HG02840 (cell line): ENCODE results near the gene IFT57.
"Not testable (repeated sequence)": the region's sequence is repeated elsewhere in the genome, so short reads cannot be mapped to it uniquely, and the experiment has no call there.

Source experiments
- ATAC-seq: cut with Tn5 transposase; IDR thresholded peaks from one replicate; pipeline ENCODE4 v1.9.1; 2021; ENCODE audit warnings: mild to moderate bottlenecking, moderate library complexity, moderate number of reproducible peaks; ENCODE audit not compliant: unreplicated experiment, low FRiP score

IFT57 gene

DNA sequence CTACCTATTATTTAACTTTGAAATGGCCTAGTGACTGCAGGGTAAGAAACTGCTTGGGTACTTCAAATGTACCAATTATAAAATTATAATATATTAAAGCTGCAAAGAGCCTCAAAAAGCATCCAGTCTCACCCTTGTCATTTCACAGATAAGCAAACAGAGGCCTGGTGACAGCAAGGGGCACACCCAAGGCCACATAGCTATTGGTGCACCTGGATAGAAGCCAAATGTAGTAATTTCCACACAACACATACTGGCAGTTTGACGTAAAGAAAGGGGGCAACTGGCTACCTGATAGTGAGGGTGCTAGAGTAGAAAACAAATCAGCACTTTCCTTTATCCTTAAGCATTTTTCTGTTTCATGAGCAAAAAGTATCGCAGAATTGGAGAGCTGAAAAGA is 51.1 kb downstream of the IFT57 start:
- no peak for ATAC-seq

DNA sequence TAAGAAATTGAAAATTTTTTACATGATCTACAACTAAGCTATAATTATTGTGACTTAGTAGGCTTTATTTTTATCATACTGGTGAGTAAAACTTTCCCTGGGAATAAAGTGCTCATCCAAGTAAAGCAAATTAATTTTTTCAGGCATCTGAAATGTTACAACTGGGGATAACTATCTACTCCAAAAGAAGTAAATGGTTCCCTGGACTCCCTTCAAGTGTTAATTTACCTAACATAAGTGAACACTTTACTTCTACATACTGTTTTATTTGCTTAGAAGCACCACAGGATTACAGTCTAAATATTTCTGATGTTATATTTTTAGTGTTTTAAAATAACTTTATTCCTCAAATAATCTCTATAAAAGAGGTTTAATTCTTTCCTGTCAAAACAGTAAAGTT is 57.8 kb downstream of the IFT57 start:
- ATAC-seq = no peak

DNA sequence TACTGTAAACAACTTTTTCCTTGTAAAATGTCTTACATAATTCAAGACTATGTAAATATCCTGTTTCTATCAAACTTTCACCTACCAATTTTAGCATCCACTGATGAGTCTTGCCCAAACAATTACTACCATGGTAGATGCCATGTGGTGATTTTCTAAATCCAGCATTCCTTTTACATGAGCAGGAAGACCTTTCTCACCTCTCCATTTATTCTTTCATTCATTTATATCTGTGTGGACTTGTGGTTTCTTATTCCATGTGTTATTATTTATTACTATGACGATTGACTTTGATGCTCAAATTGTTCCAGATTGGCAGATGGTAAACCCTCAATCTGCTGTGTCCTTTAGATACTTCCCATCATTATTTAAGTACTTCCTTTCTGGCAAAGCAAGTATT is 62.4 kb downstream of the IFT57 start:
- ATAC-seq = no peak

DNA sequence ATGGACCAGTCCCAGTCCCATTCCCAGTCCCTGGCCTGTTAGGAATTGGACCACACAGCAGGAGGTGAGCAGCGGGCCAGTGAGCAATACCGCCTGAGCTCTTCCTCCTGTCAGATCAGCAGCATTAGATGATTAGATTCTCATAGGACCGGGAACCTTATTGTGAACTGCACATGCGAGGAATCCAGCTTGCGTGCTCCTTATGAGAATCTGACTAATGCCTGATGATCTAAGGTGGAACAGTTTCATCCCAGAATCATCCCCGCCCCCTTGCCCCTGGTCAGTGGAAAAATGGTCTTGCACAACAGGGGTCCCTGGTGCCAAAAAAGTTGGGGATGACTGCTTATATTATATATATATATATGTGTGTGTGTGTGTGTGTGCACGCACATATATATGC is 63.1 kb downstream of the IFT57 start:
- no peak for ATAC-seq

DNA sequence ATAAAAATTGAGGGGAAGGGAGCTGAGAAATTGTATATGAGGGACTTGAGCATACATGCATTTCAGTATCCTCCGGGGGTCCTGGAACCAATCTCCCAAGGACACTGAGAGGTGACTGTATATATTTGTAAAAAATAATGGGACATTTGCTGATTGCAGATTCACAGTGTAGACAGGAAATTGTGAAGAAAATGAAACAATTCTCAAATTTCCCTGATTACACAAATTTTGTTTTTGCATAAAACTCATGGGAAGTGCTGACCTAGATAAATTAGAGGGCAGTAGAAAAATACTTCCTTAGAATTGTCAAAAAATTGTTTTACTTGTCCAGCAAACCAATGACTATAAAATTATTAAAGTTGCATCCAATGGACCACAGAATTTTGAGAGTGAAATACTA is 64.0 kb downstream of the IFT57 start:
- ATAC-seq = no peak

DNA sequence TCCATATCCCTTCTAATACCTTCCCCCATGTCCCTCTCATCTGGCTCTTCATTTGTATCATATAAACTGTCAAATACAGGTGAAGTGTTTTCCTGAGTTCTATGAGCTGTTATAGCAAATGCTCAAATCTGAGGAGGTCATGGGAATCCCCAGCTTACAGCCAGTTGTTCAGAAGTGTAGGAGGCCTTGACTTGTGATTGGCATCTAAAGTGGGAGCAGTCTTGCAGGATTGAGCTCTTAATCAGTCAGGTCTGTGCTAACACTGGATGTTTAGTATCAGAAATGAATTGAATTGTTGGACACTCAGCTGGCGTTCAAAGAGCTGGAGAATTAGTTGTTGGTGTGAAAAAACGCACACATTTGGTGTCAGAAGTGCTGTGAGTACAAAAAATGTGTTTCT is 65.0 kb downstream of the IFT57 start:
- ATAC-seq = no peak

DNA sequence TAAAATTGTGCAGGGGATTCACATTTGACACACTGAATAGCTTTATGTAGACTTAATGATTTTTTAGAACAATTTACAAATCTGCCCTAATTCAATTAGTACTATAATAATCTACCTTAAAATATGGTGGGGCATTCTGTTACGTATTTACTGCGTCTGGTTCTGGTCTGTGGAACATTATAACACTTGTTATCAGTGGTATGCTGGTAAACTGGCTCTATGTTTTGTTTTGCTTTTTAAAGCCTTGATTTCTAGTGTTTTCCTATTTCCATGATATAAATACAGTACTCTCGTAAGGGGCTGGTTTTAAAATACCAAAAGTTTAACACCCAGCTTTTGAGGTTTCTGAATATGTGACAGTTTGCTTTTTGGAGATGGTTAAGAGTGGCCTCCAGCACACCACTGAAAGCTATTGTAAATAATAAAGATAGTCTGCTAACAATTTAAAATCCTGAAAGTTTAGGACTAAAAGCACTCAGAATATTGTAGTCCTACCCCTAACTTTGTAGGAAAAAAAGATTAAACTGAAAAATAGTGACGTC is 65.8 kb downstream of the IFT57 start:
- no peak for ATAC-seq

DNA sequence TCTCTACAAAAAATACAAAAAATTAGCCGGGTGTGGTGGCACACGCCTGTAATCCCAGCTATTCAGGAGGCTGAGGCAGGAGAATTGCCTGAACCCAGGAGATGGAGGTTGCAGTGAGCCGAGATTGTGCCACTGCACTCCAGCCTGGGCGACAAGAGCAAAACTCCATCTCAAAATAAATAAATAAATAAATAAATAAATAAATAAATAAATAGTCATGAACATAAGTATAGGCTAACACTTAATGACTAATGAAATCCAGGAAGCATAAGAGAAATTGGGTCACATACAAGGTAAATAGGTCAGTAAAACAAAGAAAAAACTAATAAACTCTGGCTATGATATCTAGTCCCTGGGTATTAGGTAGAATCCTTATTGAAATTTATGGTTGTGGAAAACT is 66.6 kb downstream of the IFT57 start:
- not testable (repeated sequence) for ATAC-seq

DNA sequence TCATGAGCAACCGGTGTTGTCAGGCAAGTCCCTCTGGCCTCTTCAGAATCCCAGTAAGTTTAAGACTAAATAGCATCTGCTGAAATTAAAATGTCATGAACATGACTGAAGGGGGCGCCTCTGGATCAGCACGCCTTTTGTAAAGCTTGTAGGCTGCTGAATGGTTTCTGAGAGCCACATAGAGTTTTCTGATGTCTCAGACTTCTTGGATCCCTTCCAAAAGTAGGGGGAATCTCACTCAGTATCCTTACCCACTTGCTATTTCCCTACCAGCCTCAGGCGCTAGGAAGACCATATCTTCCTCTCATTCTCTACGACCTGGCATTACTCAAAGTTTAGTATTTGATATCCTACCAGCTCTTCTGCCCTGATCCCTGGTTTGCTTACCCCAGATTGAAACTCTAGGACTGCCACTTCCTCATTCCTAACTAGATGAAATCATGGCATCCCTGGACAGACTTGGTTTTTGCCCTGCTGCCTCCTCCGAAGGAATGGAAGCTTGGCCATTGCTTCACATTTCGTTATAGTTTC is 68.7 kb downstream of the IFT57 start:
- no peak for ATAC-seq

DNA sequence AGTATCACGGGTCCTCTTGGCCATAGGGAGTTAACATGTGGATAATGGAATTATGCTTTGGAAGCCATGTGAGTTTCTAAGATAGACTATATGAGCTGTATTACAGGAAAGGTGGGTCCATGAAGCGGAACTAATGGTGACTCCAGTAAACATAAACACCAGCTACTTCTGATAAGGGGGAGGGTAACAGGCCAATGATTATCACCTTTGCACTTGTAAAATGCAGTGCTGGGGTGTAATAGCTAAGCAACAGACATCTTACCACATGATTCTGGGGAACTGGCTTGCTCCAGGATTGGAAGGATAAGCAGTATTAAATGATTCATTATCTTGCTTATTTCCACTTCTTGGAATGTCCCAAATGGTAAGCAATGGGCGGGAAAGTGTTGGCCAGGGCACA is 70.0 kb downstream of the IFT57 start:
- no peak for ATAC-seq

DNA sequence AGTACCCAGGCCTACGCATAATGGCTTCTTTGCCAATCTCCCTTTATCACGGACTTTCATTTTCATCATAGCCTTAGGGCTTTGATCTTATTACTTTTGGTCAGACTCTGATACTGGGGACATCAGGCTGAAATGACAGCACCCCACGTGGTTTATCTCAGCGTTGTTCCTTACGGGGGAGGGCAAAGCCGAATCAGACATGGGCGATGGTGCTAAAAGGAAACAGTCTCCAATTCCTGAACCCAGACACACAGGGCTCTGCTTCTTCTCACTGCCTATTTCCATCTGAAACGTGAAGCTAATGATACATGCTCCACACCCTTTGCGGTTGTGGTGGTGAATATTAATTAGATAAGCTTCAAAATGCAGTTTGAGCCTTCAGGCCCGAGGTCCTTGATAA is 72.0 kb downstream of the IFT57 start:
- no peak for ATAC-seq

DNA sequence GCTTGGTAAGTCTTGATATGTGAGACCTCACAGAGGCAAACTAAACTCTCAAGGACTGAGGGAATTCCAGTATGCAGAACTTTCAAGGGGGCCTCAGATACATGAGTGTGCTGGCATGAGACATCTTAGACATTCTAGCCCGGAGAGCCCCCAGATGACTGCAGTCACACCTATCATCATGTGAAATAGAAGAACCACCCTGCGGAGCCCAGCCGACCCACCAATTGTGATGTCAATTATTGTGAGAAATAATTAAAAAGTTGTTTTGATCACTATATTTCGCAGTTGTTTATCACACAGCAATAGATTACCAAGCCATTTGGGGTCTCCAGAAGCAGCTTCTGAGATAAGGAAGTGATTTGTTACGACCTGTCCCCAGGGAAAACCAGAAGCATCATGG is 76.1 kb downstream of the IFT57 start:
- no peak for ATAC-seq

DNA sequence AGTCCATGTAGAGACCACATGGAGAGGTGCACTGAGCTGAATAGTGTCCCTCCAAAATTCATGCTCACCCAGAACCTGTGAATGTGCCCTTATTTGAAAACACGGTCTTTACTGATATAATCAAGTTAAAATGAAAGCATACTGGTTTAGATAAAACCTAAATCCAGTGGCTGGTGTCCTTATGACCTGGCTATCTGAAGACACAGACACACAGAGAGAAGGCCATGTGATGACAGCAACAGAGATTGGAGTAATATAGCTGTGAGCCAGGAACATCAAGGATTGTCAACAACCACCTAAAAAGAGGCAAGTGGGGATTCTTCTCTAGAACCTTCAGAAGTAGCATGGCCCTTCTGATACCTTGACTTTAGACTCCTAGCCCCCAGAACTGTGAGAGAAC is 76.6 kb downstream of the IFT57 start:
- no peak for ATAC-seq

DNA sequence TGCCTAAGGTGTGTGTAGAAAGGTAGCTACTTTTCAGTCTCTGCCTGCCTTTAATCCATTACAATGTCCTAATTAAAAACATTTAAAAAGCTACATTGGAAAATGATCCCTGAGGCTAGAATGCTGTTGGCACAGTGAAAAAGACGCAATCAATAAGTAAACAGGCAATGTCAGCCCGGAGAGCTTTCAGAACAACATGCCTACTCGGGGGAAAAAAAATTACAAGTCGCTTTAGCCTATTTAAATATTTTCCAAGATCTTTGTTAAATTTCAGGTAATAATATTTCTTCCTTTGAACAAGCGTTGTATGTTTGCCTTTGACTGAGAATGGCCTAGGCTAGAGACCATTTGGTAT is 84.8 kb downstream of the IFT57 start:
- no peak for ATAC-seq

DNA sequence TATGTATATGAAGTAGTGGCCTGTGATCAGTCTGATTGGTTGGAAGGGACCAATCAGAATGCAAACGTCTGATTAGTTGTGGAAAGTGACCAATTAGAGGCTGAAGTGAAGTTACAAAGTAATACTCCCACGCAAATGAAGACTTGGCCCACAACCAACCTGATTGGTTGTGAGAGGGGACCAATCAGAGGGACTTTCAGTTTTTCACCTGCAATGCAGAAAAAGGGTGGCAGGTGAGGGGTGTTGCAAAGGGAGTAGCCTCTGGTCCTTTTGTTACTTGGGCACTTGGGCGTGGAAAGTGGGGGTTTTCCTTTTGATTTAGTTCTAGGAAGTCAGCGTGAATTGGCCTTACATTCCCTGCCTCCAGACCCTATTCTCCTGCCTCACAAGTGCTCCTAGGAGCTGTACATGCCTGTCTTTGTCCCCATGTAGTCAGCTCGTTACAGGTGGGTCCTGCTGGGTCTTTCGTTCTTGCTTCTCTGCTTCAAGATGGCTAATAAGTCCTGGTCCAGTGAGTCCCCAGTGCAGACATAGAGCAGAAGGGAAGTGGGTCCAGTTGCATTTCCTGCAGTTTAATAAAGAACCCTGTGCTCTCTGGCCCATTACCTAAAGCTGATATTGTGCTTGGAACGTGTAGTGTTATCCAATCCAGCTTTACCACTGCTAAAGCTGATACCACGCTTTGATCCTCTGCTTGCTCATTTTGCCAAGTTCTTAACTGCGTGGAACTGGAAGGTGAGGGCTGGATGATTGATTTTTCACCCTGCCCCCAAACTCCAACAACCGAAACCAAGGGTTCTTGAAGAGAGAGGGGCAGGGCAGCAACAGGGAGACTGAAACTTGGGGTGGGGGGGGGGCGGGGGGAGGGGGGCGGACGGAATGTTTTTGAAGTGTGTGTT is 85.4 kb downstream of the IFT57 start:
- no peak for ATAC-seq

DNA sequence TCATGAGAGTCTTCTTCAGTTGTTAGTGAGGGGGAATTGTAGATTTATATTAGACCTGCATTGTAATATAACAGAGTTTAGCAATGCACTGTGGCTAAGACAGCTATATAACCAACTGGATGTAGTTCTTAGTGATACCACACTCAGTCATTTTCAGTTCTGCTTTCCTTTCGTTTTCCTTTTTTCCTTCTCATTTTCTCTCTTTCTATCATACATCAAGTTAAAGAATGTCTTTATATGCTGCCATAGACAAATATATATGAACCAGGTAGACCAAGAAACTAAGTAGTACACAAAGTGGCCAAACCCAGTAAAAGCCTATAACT is 87.7 kb downstream of the IFT57 start:
- no peak for ATAC-seq

DNA sequence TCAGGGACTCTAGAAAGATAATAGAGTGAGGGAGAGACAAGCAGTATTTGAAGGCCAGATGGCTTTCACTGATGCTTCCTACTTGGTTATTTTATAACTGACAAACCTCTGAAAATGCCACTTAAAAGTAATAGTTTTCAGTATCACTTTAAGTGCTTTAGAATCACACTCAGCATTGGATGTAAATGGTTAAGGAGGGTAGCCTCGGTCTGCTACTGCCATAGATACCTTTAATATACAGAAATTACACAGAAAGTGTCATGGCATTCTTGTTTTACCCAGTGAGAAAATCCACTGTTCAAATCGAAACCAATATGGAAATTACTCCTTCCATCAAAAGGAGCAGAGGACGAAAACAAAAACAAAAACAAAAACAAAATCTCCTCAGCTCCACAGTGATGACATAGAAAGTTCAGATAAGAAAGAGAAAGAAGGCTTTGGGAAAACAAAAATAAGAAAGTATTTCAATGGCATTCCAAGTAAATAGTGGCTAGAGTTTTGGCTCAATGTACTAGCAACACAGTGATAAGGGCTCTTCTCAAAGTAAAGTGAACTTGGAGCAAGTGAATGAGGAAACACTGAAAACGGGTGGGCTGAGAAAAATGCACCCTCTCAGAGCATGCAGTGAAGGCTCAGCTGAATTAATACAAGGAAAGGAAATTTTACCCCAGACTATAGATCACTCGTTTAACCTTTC is 88.2 kb downstream of the IFT57 start:
- no peak for ATAC-seq

DNA sequence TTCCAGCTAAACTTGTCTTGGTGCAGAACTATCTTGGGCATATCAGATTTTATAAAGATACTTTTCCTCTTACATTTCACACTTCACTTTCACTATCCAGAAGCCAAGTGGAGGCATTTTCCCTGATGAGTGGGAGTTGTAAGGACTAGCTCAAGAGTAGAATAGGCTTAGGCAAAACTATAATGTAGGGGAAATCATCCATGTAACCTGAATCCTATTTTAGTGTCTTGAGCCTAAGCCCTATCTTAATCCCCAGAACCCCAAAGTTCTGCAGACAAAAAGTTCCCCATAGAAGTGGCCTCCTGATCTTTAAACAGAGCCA is 89.2 kb downstream of the IFT57 start:
- no peak for ATAC-seq

DNA sequence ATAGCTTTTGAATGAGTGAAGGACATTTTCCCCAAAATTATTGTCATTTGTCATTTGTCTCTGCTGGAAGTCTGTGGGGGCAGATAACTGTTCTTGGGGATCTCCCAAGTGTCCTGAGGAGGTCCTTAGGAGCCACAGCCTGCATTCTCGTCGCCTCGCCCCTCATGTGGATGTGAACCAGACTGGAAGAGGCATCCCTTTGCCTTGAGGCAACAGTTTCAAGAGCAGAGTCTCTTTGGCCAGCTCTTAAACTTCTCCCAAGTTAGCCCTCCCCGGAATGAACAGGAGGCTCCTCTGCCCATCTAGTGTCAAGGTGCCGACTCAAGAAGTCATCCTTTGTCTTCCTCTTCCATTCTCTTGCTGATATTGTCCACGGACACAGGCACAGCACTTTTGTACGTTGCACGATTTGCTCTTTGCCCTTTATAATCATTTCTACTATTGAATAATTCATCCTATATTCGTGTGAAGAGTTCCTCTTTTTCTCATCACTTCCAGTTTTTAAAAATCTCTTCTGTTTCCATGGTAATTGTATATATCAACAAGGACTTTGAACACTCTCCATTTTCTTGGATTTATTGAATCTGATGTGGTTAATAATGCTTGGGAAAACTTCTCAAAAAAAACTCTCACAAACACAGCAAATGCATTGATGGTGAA is 90.6 kb downstream of the IFT57 start:
- no peak for ATAC-seq

DNA sequence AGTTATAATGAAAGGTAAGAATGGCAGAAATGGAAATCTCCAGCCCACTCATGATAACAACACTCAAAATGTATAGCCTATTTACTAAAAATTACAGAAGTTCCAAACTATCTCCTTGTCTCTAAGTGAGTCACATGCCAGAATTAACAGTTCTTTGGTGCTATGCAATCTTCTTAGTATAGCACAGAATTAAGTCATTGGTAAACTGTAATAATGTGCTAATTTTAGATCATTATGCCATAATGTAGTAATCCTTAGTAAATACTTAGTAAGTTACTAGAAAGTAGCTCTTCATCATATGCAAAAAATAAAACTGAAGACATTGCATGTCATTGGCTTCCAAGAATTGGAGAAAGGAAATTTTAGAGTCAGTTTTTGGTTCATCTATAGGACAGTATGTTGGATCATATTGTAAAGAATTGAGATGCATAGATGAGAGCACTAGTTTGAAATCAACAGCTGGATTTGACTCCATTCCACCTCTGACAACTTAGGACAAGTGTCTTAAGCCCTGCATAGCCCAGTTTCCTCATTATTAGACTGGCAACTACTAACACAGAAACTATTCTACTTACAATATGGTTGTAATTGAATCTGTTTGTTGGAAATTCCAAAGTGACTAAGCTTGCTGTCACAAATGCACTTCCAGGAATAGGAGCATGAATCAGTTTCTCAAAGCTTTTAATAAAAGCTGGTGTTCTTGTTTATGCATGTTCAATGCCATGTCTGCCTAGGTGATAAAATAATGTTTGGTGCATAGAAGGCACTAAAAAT is 91.3 kb downstream of the IFT57 start:
- ATAC-seq = no peak

DNA sequence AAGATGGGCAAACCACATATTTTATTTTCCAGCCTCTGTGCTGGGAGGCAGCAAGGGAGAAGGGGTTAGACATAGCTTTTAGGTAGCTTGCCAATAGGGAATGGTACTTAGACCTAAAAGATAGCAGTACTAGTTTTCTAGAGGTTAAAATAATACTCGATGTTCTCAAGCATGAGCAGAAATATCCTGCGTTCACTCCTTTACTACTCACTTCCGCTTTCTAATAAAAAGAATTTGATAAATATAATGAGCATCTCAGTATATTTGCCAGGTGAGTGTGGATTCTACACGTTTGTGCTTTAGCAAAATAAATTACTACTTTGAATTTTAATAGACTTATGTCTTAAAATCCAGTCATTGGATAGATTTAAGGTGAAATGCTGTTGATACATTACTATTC is 92.0 kb downstream of the IFT57 start:
- no peak for ATAC-seq
